ENCODE data around the gene PSMD1.
"Not testable (repeated sequence)": the region's sequence is repeated elsewhere in the genome, so short reads cannot be mapped to it uniquely, and the experiment has no call there.

The PSMD1 gene

GRCh38 chr2:231189171-231189530 lies 132.5 kb downstream of the PSMD1 start:
- DNase-seq, result no peak

GRCh38 chr2:231189571-231190495 lies 133.2 kb downstream of the PSMD1 start:
- no peak for DNase-seq

- no peak for DNase-seq
Observed at GRCh38 chr2:231190531-231191197, 134.0 kb downstream of the PSMD1 start.

- peak; percentile 70 for DNase-seq
Observed at GRCh38 chr2:231191896-231192872, 135.5 kb downstream of the PSMD1 start.

GRCh38 chr2:231193216-231193615 lies 136.5 kb downstream of the PSMD1 start:
- DNase-seq, result no peak

GRCh38 chr2:231196592-231196991 lies 139.9 kb downstream of the PSMD1 start:
- DNase-seq, result no peak

GRCh38 chr2:231197196-231197595 lies 140.5 kb downstream of the PSMD1 start:
- not testable (repeated sequence) for DNase-seq

GRCh38 chr2:231197706-231198290 lies 141.1 kb downstream of the PSMD1 start:
- no peak for DNase-seq

GRCh38 chr2:231198291-231199173 lies 141.9 kb downstream of the PSMD1 start, which contains the start of gene ARMC9:
Gene ARMC9, plus strand, starts transcription at chr2:231198631. Its CDS starts 7,608 bp downstream, at chr2:231206239.
- peak; percentile 55 for DNase-seq

- no peak for DNase-seq
Observed at GRCh38 chr2:231199219-231199618, 142.6 kb downstream of the PSMD1 start.

- no peak for DNase-seq
Observed at GRCh38 chr2:231200805-231201474, 144.3 kb downstream of the PSMD1 start.

- DNase-seq, result no peak
Observed at GRCh38 chr2:231201475-231201814, 144.8 kb downstream of the PSMD1 start.

- DNase-seq, result no peak
Observed at GRCh38 chr2:231203087-231203486, 146.4 kb downstream of the PSMD1 start.

GRCh38 chr2:231204146-231204545 lies 147.5 kb downstream of the PSMD1 start:
- no peak for DNase-seq

- no peak for DNase-seq
Observed at GRCh38 chr2:231204581-231204980, 147.9 kb downstream of the PSMD1 start.

- DNase-seq, result no peak
Observed at GRCh38 chr2:231207734-231208133, 151.1 kb downstream of the PSMD1 start.

- no peak for DNase-seq
Observed at GRCh38 chr2:231210782-231211181, 154.1 kb downstream of the PSMD1 start.

GRCh38 chr2:231211486-231211885 lies 154.8 kb downstream of the PSMD1 start:
- no peak for DNase-seq

- no peak for DNase-seq
Observed at GRCh38 chr2:231212329-231212845, 155.7 kb downstream of the PSMD1 start.

- DNase-seq, result no peak
Observed at GRCh38 chr2:231213931-231214642, 157.4 kb downstream of the PSMD1 start.
